ENCODE results near the gene G6PC1. TPM values are rescaled to one million over a fixed set of nuclear protein-coding genes. Genes with fewer than 3 reads are reported as not detected.

The G6PC1 gene
- total and polyA plus RNA-seq, 2 of the 13 experiments (the other 11 are each of a cell fraction or from before 2014, with no cell fraction given), result 1.7 to 37.9 TPM

GRCh38 chr17:42920922-42921321 is 20.3 kb downstream of the G6PC1 start (continued):
- TF ChIP-seq SRSF1 (optimal IDR thresholded peaks at IDR 0.05; ENCODE audit: low read depth, low read length), result no peak
- peak; percentile 54; the same call in 1 of the 2 replicates for TF ChIP-seq RCOR2 (CRISPR knock-in tag; IDR thresholded peaks at IDR 0.05)
- TF ChIP-seq RBM22 (optimal IDR thresholded peaks at IDR 0.05; ENCODE audit: low read length), result no peak
- TF ChIP-seq SALL1 (CRISPR knock-in tag; IDR thresholded peaks at IDR 0.05), result 0 out of 2 replicates have a peak, but pooled peaks have one; percentile 0
- no peak for TF ChIP-seq MAZ (IDR thresholded peaks at IDR 0.05; ENCODE audit: borderline replicate concordance, low read depth, low read length)
- peak; percentile 59; the same call in 1 of the 2 replicates for TF ChIP-seq MAZ (CRISPR knock-in tag; IDR thresholded peaks at IDR 0.05; ENCODE audit: low read depth)
- TF ChIP-seq SP140L (CRISPR knock-in tag; IDR thresholded peaks at IDR 0.05; ENCODE audit: borderline replicate concordance), result 0 out of 2 replicates have a peak, but pooled peaks have one; percentile 22
- TF ChIP-seq ZNF331 (CRISPR knock-in tag; IDR thresholded peaks at IDR 0.05), result peak; percentile 49
- peak; percentile 42; the same call in 1 of the 2 replicates for TF ChIP-seq BHLHE40 (IDR thresholded peaks at IDR 0.05; ENCODE audit: low read length)
- no peak for TF ChIP-seq FOXP1 (IDR thresholded peaks at IDR 0.05)
- TF ChIP-seq FOXP1 (CRISPR knock-in tag; IDR thresholded peaks at IDR 0.05), result peak; percentile 43; the same call in 1 of the 2 replicates
- 0 out of 2 replicates have a peak, but pooled peaks have one; percentile 22 for TF ChIP-seq KMT2A (CRISPR knock-in tag; IDR thresholded peaks at IDR 0.05)
- TF ChIP-seq PITX1 (CRISPR knock-in tag; IDR thresholded peaks at IDR 0.05), result peak; percentile 56
- TF ChIP-seq ZMYM3 (CRISPR knock-in tag; IDR thresholded peaks at IDR 0.05), result 0 out of 2 replicates have a peak, but pooled peaks have one; percentile 4
- TF ChIP-seq BCL6 (CRISPR knock-in tag; IDR thresholded peaks at IDR 0.05), result peak; percentile 42; the same call in 1 of the 2 replicates
- 0 out of 2 replicates have a peak, but pooled peaks have one; percentile 53 for TF ChIP-seq SIX1 (CRISPR knock-in tag; IDR thresholded peaks at IDR 0.05; ENCODE audit: borderline replicate concordance)
- peak; percentile 23; the same call in 1 of the 2 replicates for TF ChIP-seq PATZ1 (CRISPR knock-in tag; IDR thresholded peaks at IDR 0.05)
- 0 out of 2 replicates have a peak, but pooled peaks have one; percentile 50 for TF ChIP-seq MIXL1 (CRISPR knock-in tag; IDR thresholded peaks at IDR 0.05)
- no peak for TF ChIP-seq POGZ (CRISPR knock-in tag; IDR thresholded peaks at IDR 0.05)
- TF ChIP-seq ZSCAN5A (CRISPR knock-in tag; IDR thresholded peaks at IDR 0.05; ENCODE audit: borderline replicate concordance), result no peak
- 0 out of 2 replicates have a peak, but pooled peaks have one; percentile 1 for TF ChIP-seq ZNF703 (CRISPR knock-in tag; IDR thresholded peaks at IDR 0.05; ENCODE audit: borderline replicate concordance)
- TF ChIP-seq PAXIP1 (CRISPR knock-in tag; conservative IDR thresholded peaks at IDR 0.05), result peak; percentile 67; the same call in 1 of the 2 replicates
- no peak for TF ChIP-seq HOXD1 (CRISPR knock-in tag; IDR thresholded peaks at IDR 0.05)
- TF ChIP-seq ZUFSP (CRISPR knock-in tag; IDR thresholded peaks at IDR 0.05; ENCODE audit: borderline replicate concordance), result no peak

All from HepG2 (cell line).